Measurements from ENCODE around the gene SOX18. TPM values are rescaled to one million over a fixed set of nuclear protein-coding genes. Genes with fewer than 3 reads are reported as not detected.

SOX18 gene
- total and polyA plus RNA-seq, 2 of the 13 experiments (the other 11 are each of a cell fraction or from before 2014, with no cell fraction given), result 1.6 to 1.9 TPM

DNA sequence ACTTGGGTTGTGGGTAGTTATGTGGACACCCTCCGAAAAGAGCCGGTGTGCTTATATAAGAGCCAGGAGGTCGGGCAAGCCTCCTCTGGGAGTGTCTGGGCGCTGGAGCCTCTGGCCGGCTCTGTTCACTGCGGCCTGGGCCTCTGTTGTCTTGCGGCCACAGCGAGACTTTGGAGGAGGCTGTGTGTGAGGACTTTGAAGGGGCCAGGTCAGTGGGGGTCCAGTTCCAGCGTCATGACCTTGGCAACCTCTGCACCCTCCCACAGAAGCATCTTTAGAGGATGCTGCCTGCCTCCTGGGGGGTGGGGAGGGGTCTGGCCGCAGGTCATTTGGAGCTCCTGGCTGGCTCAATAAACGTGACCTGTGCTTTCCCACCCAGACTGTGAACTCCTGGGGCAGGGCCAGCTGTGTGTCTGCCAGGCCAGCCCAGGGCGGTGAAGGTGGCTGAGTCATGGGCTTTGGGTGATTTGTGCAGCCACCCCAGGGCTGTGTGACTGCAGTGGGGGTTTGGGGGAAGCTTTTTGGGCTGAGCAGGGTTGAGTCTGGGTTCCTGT, 14.8 kb upstream of the SOX18 start (continued):
- TF ChIP-seq, protein P1, sequence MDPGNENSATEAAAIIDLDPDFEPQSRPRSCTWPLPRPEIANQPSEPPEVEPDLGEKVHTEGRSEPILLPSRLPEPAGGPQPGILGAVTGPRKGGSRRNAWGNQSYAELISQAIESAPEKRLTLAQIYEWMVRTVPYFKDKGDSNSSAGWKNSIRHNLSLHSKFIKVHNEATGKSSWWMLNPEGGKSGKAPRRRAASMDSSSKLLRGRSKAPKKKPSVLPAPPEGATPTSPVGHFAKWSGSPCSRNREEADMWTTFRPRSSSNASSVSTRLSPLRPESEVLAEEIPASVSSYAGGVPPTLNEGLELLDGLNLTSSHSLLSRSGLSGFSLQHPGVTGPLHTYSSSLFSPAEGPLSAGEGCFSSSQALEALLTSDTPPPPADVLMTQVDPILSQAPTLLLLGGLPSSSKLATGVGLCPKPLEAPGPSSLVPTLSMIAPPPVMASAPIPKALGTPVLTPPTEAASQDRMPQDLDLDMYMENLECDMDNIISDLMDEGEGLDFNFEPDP (CRISPR knock-in tag; conservative IDR thresholded peaks at IDR 0.05), result 0 out of 2 replicates have a peak, but pooled peaks have one; percentile 5
- TF ChIP-seq, protein P2, sequence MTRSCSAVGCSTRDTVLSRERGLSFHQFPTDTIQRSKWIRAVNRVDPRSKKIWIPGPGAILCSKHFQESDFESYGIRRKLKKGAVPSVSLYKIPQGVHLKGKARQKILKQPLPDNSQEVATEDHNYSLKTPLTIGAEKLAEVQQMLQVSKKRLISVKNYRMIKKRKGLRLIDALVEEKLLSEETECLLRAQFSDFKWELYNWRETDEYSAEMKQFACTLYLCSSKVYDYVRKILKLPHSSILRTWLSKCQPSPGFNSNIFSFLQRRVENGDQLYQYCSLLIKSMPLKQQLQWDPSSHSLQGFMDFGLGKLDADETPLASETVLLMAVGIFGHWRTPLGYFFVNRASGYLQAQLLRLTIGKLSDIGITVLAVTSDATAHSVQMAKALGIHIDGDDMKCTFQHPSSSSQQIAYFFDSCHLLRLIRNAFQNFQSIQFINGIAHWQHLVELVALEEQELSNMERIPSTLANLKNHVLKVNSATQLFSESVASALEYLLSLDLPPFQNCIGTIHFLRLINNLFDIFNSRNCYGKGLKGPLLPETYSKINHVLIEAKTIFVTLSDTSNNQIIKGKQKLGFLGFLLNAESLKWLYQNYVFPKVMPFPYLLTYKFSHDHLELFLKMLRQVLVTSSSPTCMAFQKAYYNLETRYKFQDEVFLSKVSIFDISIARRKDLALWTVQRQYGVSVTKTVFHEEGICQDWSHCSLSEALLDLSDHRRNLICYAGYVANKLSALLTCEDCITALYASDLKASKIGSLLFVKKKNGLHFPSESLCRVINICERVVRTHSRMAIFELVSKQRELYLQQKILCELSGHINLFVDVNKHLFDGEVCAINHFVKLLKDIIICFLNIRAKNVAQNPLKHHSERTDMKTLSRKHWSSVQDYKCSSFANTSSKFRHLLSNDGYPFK (CRISPR knock-in tag; IDR thresholded peaks at IDR 0.05; ENCODE audit: borderline replicate concordance), result no peak
- TF ChIP-seq PHF20 (CRISPR knock-in tag; IDR thresholded peaks at IDR 0.05) (no peak), RBM39 (IDR thresholded peaks at IDR 0.05; ENCODE audit: low read depth, low read length, poor library complexity, severe bottlenecking) (no peak), FOXJ3 (CRISPR knock-in tag; IDR thresholded peaks at IDR 0.05; ENCODE audit: borderline replicate concordance) (no peak), MXI1 (IDR thresholded peaks at IDR 0.05; ENCODE audit: borderline replicate concordance, low read depth, low read length) (no peak; the same call in 2 of the 3 replicates), ZFX (CRISPR knock-in tag; IDR thresholded peaks at IDR 0.05; ENCODE audit: low read depth) (no peak), SOX5 (CRISPR knock-in tag; IDR thresholded peaks at IDR 0.05; ENCODE audit: borderline replicate concordance) (no peak), MAZ (IDR thresholded peaks at IDR 0.05; ENCODE audit: borderline replicate concordance, low read depth, low read length) (no peak), MAZ (CRISPR knock-in tag; IDR thresholded peaks at IDR 0.05; ENCODE audit: low read depth) (no peak), GATAD2A (CRISPR knock-in tag; IDR thresholded peaks at IDR 0.05) (no peak; the same call in 1 of the 2 replicates), ZNF616 (CRISPR knock-in tag; IDR thresholded peaks at IDR 0.05; ENCODE audit: low read depth) (peak; percentile 86), HMGA1 (CRISPR knock-in tag; conservative IDR thresholded peaks at IDR 0.05) (no peak), ZSCAN25 (CRISPR knock-in tag; IDR thresholded peaks at IDR 0.05) (no peak), POLR2AphosphoS2 (IDR thresholded peaks at IDR 0.05; ENCODE audit: low read depth, low read length) (no peak), SKI (IDR thresholded peaks at IDR 0.05; ENCODE audit: partially characterized antibody) (peak; percentile 46), ZNF20 (CRISPR knock-in tag; IDR thresholded peaks at IDR 0.05) (no peak), RXRA (CRISPR knock-in tag; IDR thresholded peaks at IDR 0.05) (0 out of 2 replicates have a peak, but pooled peaks have one; percentile 8)
- TF ChIP-seq, protein P3, sequence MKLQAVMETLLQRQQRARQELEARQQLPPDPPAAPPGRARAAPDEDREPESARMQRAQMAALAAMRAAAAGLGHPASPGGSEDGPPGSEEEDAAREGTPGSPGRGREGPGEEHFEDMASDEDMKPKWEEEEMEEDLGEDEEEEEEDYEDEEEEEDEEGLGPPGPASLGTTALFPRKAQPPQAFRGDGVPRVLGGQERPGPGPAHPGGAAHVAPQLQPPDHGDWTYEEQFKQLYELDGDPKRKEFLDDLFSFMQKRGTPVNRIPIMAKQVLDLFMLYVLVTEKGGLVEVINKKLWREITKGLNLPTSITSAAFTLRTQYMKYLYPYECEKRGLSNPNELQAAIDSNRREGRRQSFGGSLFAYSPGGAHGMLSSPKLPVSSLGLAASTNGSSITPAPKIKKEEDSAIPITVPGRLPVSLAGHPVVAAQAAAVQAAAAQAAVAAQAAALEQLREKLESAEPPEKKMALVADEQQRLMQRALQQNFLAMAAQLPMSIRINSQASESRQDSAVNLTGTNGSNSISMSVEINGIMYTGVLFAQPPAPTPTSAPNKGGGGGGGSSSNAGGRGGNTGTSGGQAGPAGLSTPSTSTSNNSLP (IDR thresholded peaks at IDR 0.05; ENCODE audit: low read depth, low read length), result no peak
- TF ChIP-seq, protein P4, sequence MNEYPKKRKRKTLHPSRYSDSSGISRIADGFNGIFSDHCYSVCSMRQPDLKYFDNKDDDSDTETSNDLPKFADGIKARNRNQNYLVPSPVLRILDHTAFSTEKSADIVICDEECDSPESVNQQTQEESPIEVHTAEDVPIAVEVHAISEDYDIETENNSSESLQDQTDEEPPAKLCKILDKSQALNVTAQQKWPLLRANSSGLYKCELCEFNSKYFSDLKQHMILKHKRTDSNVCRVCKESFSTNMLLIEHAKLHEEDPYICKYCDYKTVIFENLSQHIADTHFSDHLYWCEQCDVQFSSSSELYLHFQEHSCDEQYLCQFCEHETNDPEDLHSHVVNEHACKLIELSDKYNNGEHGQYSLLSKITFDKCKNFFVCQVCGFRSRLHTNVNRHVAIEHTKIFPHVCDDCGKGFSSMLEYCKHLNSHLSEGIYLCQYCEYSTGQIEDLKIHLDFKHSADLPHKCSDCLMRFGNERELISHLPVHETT (CRISPR knock-in tag; conservative IDR thresholded peaks at IDR 0.05), result no peak
- TF ChIP-seq, protein P5, sequence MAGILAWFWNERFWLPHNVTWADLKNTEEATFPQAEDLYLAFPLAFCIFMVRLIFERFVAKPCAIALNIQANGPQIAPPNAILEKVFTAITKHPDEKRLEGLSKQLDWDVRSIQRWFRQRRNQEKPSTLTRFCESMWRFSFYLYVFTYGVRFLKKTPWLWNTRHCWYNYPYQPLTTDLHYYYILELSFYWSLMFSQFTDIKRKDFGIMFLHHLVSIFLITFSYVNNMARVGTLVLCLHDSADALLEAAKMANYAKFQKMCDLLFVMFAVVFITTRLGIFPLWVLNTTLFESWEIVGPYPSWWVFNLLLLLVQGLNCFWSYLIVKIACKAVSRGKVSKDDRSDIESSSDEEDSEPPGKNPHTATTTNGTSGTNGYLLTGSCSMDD (CRISPR knock-in tag; IDR thresholded peaks at IDR 0.05), result no peak; the same call in 1 of the 2 replicates

Data from HepG2 (cell line).